ENCODE data around the gene ACSL6.
"Not testable (repeated sequence)": the region's sequence is repeated elsewhere in the genome, so short reads cannot be mapped to it uniquely, and the experiment has no call there.

ACSL6 gene

GRCh38 chr5:131926168-131926567, 85.3 kb downstream of the ACSL6 start:
- DNase-seq, result no peak

- no peak for DNase-seq
Observed at GRCh38 chr5:131916481-131916880, 95.0 kb downstream of the ACSL6 start.

- DNase-seq, result no peak
Observed at GRCh38 chr5:131914472-131914871, 97.0 kb downstream of the ACSL6 start.

- DNase-seq, result no peak
Observed at GRCh38 chr5:131913603-131914002, 97.9 kb downstream of the ACSL6 start.

GRCh38 chr5:131906668-131907067, 104.8 kb downstream of the ACSL6 start:
- DNase-seq, result no peak

- DNase-seq, result not testable (repeated sequence)
Observed at GRCh38 chr5:131902266-131902665, 109.2 kb downstream of the ACSL6 start.

Measured in eye (tissue), 1 donor.